Kidney (tissue), 14 donors: ENCODE data around the gene SMPD2. TPM values are rescaled to one million over a fixed set of nuclear protein-coding genes. Genes with fewer than 3 reads are reported as not detected.

ENCODE experiments used
- DNase-seq, 5 donors: peaks; one replicate each; pipeline ENCODE4 v3.0.0-alpha.2; 2013 to 2020
- FAIRE-seq: peaks from 2 replicates; lab custom pipeline; 2012; peaks lifted over from hg19 to GRCh38; lab: Jason Lieb, UNC
- H3K27ac ChIP-seq, 2 donors: one replicate each; pipeline ENCODE4 v1.7.0; 2013; ENCODE audit warnings: low read depth in 2 of 2, low read length in 2 of 2, inconsistent platforms in 1 of 2
- H3K27me3 ChIP-seq: one replicate; pipeline ENCODE4 v1.7.1; 2013; ENCODE audit warnings: low read length, inconsistent platforms; ENCODE audit not compliant: control insufficient read depth, insufficient read depth
- H3K36me3 ChIP-seq, 3 donors: one replicate each; pipeline versions ENCODE4 v1.7.0 to v1.7.1; 2013; ENCODE audit warnings: low read length in 3 of 3, control low read depth in 1 of 3, inconsistent platforms in 1 of 3; ENCODE audit not compliant: insufficient read depth in 3 of 3, control insufficient read depth in 2 of 3
- H3K4me1 ChIP-seq, 3 donors: one replicate each; pipeline versions ENCODE4 v1.7.0 to v1.7.1; 2013; ENCODE audit warnings: low read length in 3 of 3, inconsistent platforms in 1 of 3, low read depth in 1 of 3; ENCODE audit not compliant: control insufficient read depth in 2 of 3, insufficient read depth in 2 of 3
- H3K4me3 ChIP-seq, 3 donors: one replicate each; pipeline versions ENCODE4 v1.7.0 to v1.8.1; 2013; ENCODE audit warnings: low read length in 3 of 3, control low read depth in 1 of 3, inconsistent platforms in 1 of 3
- H3K9ac ChIP-seq, 3 donors: one replicate each; pipeline versions ENCODE4 v1.7.0 to v1.7.1; 2013; ENCODE audit warnings: low read length in 3 of 3, control low read depth in 1 of 3, inconsistent platforms in 1 of 3
- H3K9me3 ChIP-seq, 3 donors: one replicate each; pipeline versions ENCODE4 v1.7.0 to v1.7.1; 2013; ENCODE audit warnings: low read length in 3 of 3, control low read depth in 1 of 3, inconsistent platforms in 1 of 3; ENCODE audit not compliant: control insufficient read depth in 2 of 3, insufficient read depth in 1 of 3
- CTCF ChIP-seq: IDR thresholded peaks from 3 replicates; pipeline ENCODE4 v1.5.1; 2012; ENCODE audit warnings: mild to moderate bottlenecking, moderate library complexity, borderline replicate concordance; ENCODE audit not compliant: insufficient read depth; ENCODE audit errors: extremely low read depth
- intact Hi-C: fragments of 100-400 bp; cut with DNase I; formaldehyde crosslinking; loops from one replicate; pipeline ENCODE4 v1.11.1; 2022
- polyA plus RNA-seq: library from polyadenylated mRNA; stranded (reverse); fragments of 350-450 nt; fragmentation: Illumina TruSeq; extraction: RNeasy Lipid Tissue Mini Kit (QIAGEN cat#74804); gene quantifications from one replicate; pipeline ENCODE4 v1.2.3, GENCODE V29; 2014; ENCODE audit warnings: low read depth, low replicate concordance; ENCODE audit not compliant: insufficient read depth
- total RNA-seq: library from RNA; stranded (reverse); fragmentation: NEBNext Ultra II Directional; extraction: Animal tissue kit (Norgen Biotek cat#: 25700); gene quantifications from one replicate; pipeline ENCODE4 v1.2.1, GENCODE V29; 2021
- donor health status: control.
- donor health status: control.
- donor health status: control.
- donor health status: control.
- donor health status: control.
- donor health status: DM: yes; HTN: yes; CAD: no.
- donor health status: Normal renal cell carcinoma (clear cell type).

SMPD2 gene
- total and polyA plus RNA-seq, 2 donors from 2014 or later, result 14.7 to 17.4 TPM

DNA sequence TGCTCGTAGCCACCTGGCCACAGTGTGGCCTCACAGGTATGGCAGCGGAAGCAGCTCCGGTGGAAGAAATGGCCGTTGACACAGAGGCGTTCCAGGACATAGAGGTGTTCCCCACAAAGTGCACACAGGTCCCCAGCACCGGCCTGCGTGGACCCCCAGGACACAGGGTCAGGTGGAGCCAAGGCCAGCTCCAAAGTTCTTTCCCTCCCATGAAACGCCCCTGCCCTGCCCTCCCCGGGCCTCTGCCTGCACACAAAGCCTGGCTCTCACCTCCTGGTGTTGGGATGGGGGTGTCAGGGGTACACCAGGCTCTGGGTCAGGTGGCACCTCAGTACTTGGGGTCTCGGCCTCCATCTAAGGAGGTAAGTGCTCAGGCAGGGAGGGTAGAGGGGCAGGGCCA lies 6.6 kb downstream of the SMPD2 start:
- Histone ChIP-seq H3K9me3 (no peaks in the 10 kb centered on the region), H3K27me3 (no peaks in the 10 kb centered on the region), H3K4me3 (no peak overlapping the region), H3K27ac (no peak overlapping the region), H3K9ac (no peak overlapping the region), H3K4me1 (peaks cover 0 to 3% (median 0%) of the 10 kb centered on the region in 3 donors), H3K36me3 (peaks cover 0 to 12% (median 9%) of the 10 kb centered on the region in 3 donors)
- FAIRE-seq, result no peak
- TF ChIP-seq CTCF, result no peak
- DNase-seq, result no peak
- intact Hi-C loops, result no loop called here

GRCh38 chr6:109447878-109448555 lies 7.5 kb downstream of the SMPD2 start:
- H3K27me3 ChIP-seq, result no peaks in the 10 kb centered on the region
- intact Hi-C loops, result no loop called here
- no peak for TF ChIP-seq CTCF
- peaks cover 0 to 9% (median 4%) of the 10 kb centered on the region in 3 donors for H3K36me3 ChIP-seq
- H3K9me3 ChIP-seq, result no peaks in the 10 kb centered on the region
- no peak for DNase-seq
- no peak for FAIRE-seq
- H3K4me3 ChIP-seq, result no peak overlapping the region
- no peak overlapping the region for H3K9ac ChIP-seq
- H3K4me1 ChIP-seq, result no peaks in the 10 kb centered on the region
- no peak overlapping the region for H3K27ac ChIP-seq

DNA sequence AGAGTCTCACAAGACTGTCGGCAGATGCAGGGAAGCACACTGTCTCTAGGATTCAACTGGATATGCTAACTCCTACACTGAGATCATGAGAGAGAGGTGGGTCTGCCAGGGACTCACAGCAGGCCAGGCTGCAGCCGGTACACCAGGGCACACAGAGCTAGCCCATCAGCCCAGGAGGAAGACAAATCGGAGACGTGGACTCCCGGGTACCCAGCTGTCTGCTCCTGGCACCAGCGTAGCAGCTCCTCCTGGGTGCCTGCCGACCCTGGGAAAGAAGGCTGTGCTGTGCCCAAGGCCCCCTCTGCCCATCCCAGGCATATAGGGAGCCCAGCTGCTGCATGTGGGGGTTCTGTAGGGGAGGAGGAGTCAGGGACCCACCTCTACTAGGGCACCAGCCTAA lies 8.1 kb downstream of the SMPD2 start:
- Histone ChIP-seq H3K9me3 (no peaks in the 10 kb centered on the region), H3K4me1 (no peaks in the 10 kb centered on the region), H3K27ac (no peak overlapping the region), H3K36me3 (peaks cover 0 to 9% (median 3%) of the 10 kb centered on the region in 3 donors), H3K9ac (no peak overlapping the region), H3K27me3 (no peaks in the 10 kb centered on the region), H3K4me3 (no peak overlapping the region)
- no peak for TF ChIP-seq CTCF
- intact Hi-C loops, result no loop called here
- DNase-seq, result no peak
- no peak for FAIRE-seq
